ENCODE results near the gene AGPS. TPM values are rescaled to one million over a fixed set of nuclear protein-coding genes. Genes with fewer than 3 reads are reported as not detected.

The AGPS gene
- total and polyA plus RNA-seq, 11 donors, result 4.2 to 36.6 (median 25.6) TPM

DNA sequence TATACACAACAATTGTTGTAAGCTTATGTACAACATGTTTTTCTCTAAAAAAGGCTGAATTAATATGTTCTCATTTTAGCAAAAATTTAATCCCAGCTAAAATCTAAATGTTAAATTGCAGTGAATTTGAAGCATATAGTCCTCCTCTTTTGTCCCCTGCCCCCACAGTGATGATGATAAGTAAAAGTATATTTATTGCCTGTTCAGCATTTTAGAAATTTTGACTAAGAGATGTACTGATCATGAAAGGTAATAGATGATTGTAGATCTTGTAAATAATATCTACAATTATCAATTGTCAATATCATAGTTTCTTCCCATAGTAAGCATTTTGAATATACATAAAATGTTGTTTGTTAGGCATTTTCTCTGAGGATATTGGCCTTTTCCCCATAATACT is 113.9 kb downstream of the AGPS start:
- peaks cover 0 to 45% (median 30%) of the 10 kb centered on the region in 9 donors for H3K36me3 ChIP-seq
- intact Hi-C loops (cut with DNase I), result no loop called here
- no peak overlapping the region for H3K4me3 ChIP-seq

DNA sequence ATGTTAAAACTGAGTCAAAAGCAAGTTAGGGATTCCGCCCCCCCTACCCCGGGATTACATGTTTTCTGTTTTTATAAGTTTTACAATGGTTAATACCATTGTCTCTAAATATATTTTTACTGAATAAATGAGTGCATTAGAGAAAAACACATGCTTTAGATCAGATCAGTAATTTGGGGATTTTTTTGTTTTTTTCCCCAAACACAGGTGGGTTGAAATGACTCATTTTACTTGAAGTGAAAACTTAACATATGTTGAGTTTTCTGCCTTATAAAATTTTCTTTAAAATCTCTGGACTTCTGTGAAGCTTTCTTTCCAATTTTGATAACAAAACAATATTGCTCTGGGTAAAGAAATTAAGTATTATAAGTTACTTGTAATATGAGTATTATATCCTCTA is 114.4 kb downstream of the AGPS start:
- ATAC-seq, result no peak
- H3K36me3 ChIP-seq, result peaks cover 0 to 48% (median 30%) of the 10 kb centered on the region in 9 donors
- H3K27me3 ChIP-seq, result no peaks in the 10 kb centered on the region
- TF ChIP-seq, protein P1, sequence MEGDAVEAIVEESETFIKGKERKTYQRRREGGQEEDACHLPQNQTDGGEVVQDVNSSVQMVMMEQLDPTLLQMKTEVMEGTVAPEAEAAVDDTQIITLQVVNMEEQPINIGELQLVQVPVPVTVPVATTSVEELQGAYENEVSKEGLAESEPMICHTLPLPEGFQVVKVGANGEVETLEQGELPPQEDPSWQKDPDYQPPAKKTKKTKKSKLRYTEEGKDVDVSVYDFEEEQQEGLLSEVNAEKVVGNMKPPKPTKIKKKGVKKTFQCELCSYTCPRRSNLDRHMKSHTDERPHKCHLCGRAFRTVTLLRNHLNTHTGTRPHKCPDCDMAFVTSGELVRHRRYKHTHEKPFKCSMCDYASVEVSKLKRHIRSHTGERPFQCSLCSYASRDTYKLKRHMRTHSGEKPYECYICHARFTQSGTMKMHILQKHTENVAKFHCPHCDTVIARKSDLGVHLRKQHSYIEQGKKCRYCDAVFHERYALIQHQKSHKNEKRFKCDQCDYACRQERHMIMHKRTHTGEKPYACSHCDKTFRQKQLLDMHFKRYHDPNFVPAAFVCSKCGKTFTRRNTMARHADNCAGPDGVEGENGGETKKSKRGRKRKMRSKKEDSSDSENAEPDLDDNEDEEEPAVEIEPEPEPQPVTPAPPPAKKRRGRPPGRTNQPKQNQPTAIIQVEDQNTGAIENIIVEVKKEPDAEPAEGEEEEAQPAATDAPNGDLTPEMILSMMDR (IDR thresholded peaks at IDR 0.05), result no peak
- no peak for TF ChIP-seq POLR2A (IDR thresholded peaks at IDR 0.05)
- DNase-seq, result no peak
- intact Hi-C loops (cut with DNase I), result no loop called here
- no peak overlapping the region for H3K4me3 ChIP-seq
- 97 to 98% (median 97%) methylated on average over 2 of the region's 2 CpGs for WGBS, 4 donors
- H3K9me3 ChIP-seq, result no peaks in the 10 kb centered on the region
- H3K27ac ChIP-seq, result no peak overlapping the region
- no peaks in the 10 kb centered on the region for H3K4me1 ChIP-seq

More for the DNA sequence above, 113.9 kb downstream of the AGPS start:
- DNase-seq (no peak), ATAC-seq (no peak)
- no peaks in the 10 kb centered on the region for H3K9me3 ChIP-seq
- no peak for TF ChIP-seq POLR2A (IDR thresholded peaks at IDR 0.05)
- TF ChIP-seq, protein P1 (IDR thresholded peaks at IDR 0.05), result no peak
- no peak overlapping the region for H3K27ac ChIP-seq
- no peaks in the 10 kb centered on the region for H3K27me3 ChIP-seq
- H3K4me1 ChIP-seq, result no peaks in the 10 kb centered on the region

DNA sequence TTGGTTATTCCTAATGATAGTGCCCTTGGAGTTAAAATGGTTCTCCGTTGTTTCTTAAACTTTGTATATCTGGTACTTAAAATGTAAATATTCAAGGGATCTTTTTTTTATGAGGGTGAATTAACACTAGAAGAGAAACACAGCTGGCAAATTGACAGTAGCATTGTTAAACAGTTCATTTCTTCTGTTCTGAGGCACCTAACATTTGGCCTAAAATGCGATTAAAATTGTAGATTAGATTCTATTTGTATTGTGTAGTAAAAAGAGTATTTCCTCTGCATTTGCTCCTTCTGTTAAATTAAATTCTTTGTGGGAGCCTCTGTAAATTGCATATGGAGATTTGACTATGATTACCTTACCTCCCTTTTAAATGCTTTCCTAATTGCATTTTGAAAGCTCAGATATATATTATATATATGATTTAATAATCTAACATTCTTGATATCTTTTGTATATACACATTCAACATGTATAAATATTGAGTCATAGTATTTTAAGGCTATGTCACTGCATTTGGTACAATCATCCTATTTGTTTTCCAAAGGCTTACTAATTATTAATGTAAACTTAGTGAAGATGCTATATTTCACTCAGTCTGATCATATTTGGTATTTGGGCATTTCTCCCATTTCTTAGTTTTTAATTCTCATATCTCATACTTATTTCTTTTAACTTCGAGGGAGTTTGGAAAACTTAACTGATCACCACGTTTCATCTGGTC is 124.4 kb downstream of the AGPS start:
- Histone ChIP-seq H3K27ac (no peak overlapping the region), H3K4me1 (no peaks in the 10 kb centered on the region), H3K27me3 (no peaks in the 10 kb centered on the region), H3K9me3 (no peaks in the 10 kb centered on the region), H3K4me3 (no peak overlapping the region), H3K36me3 (peaks cover 0 to 64% (median 30%) of the 10 kb centered on the region in 9 donors)
- ATAC-seq (no peak), DNase-seq (no peak)
- 85 to 88% (median 86%) methylated on average over 4 of the region's 4 CpGs for WGBS, 4 donors
- intact Hi-C loops (cut with DNase I), result no loop called here
- TF ChIP-seq, protein P1 (IDR thresholded peaks at IDR 0.05), result no peak
- TF ChIP-seq POLR2A (IDR thresholded peaks at IDR 0.05), result no peak

DNA sequence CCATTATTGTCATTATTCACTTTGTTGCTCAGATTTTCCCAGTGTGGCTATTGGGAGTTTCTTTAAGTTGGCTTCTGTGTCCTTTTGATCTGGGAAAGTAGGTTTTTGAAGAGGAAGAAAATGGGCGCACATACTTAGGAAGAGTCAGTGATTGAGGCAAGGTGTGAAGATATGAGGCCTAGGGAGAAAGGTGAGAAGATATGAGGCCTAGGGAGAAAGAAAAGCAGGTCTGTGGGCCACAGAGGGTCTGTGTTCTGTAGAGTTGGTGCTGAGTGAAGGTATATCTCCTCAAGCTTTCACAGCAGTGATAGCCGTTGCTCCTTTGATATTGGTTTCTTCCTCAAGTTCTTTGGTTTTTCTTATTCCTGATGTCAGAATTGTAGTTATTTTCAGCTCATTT is 126.2 kb downstream of the AGPS start:
- H3K4me3 ChIP-seq, result no peak overlapping the region
- 97 to 100% (median 98%) methylated on average over 2 of the region's 2 CpGs for WGBS, 4 donors
- no peaks in the 10 kb centered on the region for H3K9me3 ChIP-seq
- no peaks in the 10 kb centered on the region for H3K4me1 ChIP-seq
- no peaks in the 10 kb centered on the region for H3K27me3 ChIP-seq
- peaks cover 0 to 73% (median 37%) of the 10 kb centered on the region in 9 donors for H3K36me3 ChIP-seq
- ATAC-seq (no peak), DNase-seq (no peak)
- no peak overlapping the region for H3K27ac ChIP-seq
- TF ChIP-seq, protein P1 (IDR thresholded peaks at IDR 0.05), result no peak
- no peak for TF ChIP-seq POLR2A (IDR thresholded peaks at IDR 0.05)
- intact Hi-C loops (cut with DNase I), result no loop called here

All from heart left ventricle (tissue), 16 donors.